ENCODE measurements around the gene INAFM1. TPM values are rescaled to one million over a fixed set of nuclear protein-coding genes. Genes with fewer than 3 reads are reported as not detected.

The INAFM1 gene
- total and polyA plus RNA-seq, 9 of the 15 experiments (the other 6 are each of a cell fraction or from before 2014, with no cell fraction given): 0.71 to 30.9 (median 3.1) TPM

DNA sequence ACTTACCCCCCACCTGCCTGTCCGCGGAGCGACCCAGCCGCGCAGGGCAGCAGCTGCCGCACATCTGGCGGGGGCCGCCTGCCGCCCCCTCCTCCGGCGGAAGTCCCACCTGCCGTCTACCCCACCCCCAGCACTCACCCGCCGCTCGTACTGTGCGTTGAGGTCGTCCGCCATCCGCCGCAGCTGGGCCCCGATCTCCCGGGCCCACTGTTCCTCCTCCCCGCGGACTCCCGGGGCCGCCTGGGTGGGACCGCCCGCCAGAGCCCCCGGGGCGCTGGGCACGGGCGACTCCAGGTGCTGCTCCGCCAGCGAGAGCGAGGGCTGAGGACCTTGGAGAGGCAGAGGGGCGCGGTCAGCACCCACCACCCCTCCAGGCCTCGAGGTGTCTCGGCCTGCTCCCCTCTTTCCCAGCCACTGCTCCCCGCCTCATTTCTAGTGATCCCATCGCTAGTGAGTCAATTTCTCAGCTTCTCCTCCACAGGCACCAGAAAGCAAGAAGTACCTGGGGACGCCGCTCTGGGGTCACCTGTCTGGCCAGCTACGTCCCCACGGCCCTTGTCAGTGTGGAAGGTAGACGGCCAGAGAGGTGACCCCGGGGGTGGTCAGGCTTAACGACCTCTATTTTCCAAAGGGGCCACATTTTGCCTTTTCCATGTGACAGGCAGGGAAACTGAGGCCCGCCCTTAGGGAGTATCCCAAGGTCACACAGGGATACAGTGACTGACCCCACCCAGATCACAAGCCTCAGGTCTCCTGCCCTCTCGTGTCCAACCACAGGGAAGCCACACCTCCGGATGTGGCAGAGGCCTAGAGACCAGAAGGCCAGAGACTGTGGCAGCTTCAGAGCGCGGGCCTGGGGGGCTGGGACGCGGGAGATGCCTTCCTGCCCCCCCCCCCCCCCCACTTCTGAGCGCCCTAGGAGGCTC, 48.0 kb upstream of the INAFM1 start (continued):
- TF ChIP-seq NR2C2 (CRISPR knock-in tag; IDR thresholded peaks at IDR 0.05) (no peak), NR2C2 (tag; IDR thresholded peaks at IDR 0.05) (no peak), NR4A1 (CRISPR knock-in tag; IDR thresholded peaks at IDR 0.05) (0 out of 2 replicates have a peak, but pooled peaks have one; percentile 48), NR4A1 (tag; IDR thresholded peaks at IDR 0.05) (peak; percentile 84), MEF2A (IDR thresholded peaks at IDR 0.05; ENCODE audit: control insufficient read depth, low read depth, low read length) (no peak; the same call in 1 of the 2 replicates), DIDO1 (tag; IDR thresholded peaks at IDR 0.05; ENCODE audit: low read depth) (no peak), ILK (tag; IDR thresholded peaks at IDR 0.05; ENCODE audit: borderline replicate concordance, low read depth) (no peak), LEF1 (IDR thresholded peaks at IDR 0.05) (no peak), GTF2F1 (IDR thresholded peaks at IDR 0.05; ENCODE audit: low read depth, low read length) (no peak), ZNF184 (CRISPR knock-in tag; IDR thresholded peaks at IDR 0.05) (no peak), IFI16 (CRISPR knock-in tag; IDR thresholded peaks at IDR 0.05) (no peak), SMARCC2 (IDR thresholded peaks at IDR 0.05; ENCODE audit: low read depth) (no peak), JUNB (CRISPR knock-in tag; conservative IDR thresholded peaks at IDR 0.05) (no peak), SMARCE1 (IDR thresholded peaks at IDR 0.05) (no peak), GTF2E2 (tag; IDR thresholded peaks at IDR 0.05) (no peak; the same call in 1 of the 2 replicates), ELF4 (CRISPR knock-in tag; IDR thresholded peaks at IDR 0.05) (no peak), FOS (IDR thresholded peaks at IDR 0.05; ENCODE audit: extremely low read depth, insufficient read length) (no peak)
- TF ChIP-seq, protein P1, sequence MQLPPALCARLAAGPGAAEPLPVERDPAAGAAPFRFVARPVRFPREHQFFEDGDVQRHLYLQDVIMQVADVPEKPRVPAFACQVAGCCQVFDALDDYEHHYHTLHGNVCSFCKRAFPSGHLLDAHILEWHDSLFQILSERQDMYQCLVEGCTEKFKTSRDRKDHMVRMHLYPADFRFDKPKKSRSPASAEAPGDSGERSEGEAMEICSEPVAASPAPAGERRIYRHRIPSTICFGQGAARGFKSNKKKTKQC (CRISPR knock-in tag; IDR thresholded peaks at IDR 0.05): 0 out of 2 replicates have a peak, but pooled peaks have one; percentile 8
- TF ChIP-seq, protein P2, sequence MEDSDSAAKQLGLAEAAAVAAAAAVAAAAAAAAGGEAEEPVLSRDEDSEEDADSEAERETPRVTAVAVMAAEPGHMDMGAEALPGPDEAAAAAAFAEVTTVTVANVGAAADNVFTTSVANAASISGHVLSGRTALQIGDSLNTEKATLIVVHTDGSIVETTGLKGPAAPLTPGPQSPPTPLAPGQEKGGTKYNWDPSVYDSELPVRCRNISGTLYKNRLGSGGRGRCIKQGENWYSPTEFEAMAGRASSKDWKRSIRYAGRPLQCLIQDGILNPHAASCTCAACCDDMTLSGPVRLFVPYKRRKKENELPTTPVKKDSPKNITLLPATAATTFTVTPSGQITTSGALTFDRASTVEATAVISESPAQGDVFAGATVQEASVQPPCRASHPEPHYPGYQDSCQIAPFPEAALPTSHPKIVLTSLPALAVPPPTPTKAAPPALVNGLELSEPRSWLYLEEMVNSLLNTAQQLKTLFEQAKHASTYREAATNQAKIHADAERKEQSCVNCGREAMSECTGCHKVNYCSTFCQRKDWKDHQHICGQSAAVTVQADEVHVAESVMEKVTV (CRISPR knock-in tag; IDR thresholded peaks at IDR 0.05): 0 out of 2 replicates have a peak, but pooled peaks have one; percentile 3
- TF ChIP-seq, protein P3, sequence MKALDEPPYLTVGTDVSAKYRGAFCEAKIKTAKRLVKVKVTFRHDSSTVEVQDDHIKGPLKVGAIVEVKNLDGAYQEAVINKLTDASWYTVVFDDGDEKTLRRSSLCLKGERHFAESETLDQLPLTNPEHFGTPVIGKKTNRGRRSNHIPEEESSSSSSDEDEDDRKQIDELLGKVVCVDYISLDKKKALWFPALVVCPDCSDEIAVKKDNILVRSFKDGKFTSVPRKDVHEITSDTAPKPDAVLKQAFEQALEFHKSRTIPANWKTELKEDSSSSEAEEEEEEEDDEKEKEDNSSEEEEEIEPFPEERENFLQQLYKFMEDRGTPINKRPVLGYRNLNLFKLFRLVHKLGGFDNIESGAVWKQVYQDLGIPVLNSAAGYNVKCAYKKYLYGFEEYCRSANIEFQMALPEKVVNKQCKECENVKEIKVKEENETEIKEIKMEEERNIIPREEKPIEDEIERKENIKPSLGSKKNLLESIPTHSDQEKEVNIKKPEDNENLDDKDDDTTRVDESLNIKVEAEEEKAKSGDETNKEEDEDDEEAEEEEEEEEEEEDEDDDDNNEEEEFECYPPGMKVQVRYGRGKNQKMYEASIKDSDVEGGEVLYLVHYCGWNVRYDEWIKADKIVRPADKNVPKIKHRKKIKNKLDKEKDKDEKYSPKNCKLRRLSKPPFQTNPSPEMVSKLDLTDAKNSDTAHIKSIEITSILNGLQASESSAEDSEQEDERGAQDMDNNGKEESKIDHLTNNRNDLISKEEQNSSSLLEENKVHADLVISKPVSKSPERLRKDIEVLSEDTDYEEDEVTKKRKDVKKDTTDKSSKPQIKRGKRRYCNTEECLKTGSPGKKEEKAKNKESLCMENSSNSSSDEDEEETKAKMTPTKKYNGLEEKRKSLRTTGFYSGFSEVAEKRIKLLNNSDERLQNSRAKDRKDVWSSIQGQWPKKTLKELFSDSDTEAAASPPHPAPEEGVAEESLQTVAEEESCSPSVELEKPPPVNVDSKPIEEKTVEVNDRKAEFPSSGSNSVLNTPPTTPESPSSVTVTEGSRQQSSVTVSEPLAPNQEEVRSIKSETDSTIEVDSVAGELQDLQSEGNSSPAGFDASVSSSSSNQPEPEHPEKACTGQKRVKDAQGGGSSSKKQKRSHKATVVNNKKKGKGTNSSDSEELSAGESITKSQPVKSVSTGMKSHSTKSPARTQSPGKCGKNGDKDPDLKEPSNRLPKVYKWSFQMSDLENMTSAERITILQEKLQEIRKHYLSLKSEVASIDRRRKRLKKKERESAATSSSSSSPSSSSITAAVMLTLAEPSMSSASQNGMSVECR (CRISPR knock-in tag; IDR thresholded peaks at IDR 0.05): peak; percentile 64

Data from K562 (cell line).